ENCODE measurements around the gene ROBO3. TPM values are rescaled to one million over a fixed set of nuclear protein-coding genes. Genes with fewer than 3 reads are reported as not detected.
A peak's percentile ranks its signal among the peaks of the same experiment; 100 is the strongest.

The ROBO3 gene
- total RNA-seq, 1 donor, result 18.1 TPM

DNA sequence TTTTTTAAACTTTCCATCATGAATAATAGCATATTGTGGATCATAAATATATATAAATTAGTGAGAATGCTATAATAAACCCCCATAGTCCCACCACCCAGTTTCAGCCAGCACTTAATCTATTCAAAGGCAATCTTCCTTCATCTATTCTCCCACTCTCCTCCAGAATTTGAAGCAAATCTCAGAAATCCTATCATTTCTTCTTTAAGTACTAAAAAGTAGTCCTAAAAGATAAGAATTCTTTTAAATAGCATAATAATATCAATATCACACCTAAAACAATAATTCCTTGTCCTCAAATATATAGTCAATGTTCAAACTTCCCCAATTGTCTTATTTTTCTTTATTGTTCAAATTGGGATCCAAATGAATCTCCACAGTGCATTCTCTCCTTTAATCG is 24.6 kb upstream of the ROBO3 start:
- Histone ChIP-seq H3K27me3 (ENCODE audit: insufficient read depth, low read length) (peaks cover 81% of the 10 kb centered on the region), H3K4me1 (ENCODE audit: insufficient read depth, low read length) (peaks cover 4% of the 10 kb centered on the region), H3K4me3 (ENCODE audit: insufficient read depth, low read length) (no peak overlapping the region), H3K79me2 (ENCODE audit: insufficient read depth, low read length) (no peaks in the 10 kb centered on the region), H3K36me3 (ENCODE audit: insufficient read depth, low read length) (no peaks in the 10 kb centered on the region), H3K9me3 (ENCODE audit: low read depth, low read length) (peaks cover 2% of the 10 kb centered on the region), H4K20me1 (ENCODE audit: insufficient read depth, low read length) (no peaks in the 10 kb centered on the region), H2AFZ (ENCODE audit: low read length) (no peak overlapping the region), H3K4me2 (ENCODE audit: insufficient read depth, low read length) (no peak overlapping the region), H3K27ac (ENCODE audit: low read depth, low read length) (no peak overlapping the region)
- DNase-seq (ENCODE audit: insufficient read length, low spot score, missing footprints), result peak; percentile 54
- TF ChIP-seq, protein P1, sequence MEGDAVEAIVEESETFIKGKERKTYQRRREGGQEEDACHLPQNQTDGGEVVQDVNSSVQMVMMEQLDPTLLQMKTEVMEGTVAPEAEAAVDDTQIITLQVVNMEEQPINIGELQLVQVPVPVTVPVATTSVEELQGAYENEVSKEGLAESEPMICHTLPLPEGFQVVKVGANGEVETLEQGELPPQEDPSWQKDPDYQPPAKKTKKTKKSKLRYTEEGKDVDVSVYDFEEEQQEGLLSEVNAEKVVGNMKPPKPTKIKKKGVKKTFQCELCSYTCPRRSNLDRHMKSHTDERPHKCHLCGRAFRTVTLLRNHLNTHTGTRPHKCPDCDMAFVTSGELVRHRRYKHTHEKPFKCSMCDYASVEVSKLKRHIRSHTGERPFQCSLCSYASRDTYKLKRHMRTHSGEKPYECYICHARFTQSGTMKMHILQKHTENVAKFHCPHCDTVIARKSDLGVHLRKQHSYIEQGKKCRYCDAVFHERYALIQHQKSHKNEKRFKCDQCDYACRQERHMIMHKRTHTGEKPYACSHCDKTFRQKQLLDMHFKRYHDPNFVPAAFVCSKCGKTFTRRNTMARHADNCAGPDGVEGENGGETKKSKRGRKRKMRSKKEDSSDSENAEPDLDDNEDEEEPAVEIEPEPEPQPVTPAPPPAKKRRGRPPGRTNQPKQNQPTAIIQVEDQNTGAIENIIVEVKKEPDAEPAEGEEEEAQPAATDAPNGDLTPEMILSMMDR (IDR thresholded peaks at IDR 0.05; ENCODE audit: extremely low read depth, low read depth, low read length), result no peak

DNA sequence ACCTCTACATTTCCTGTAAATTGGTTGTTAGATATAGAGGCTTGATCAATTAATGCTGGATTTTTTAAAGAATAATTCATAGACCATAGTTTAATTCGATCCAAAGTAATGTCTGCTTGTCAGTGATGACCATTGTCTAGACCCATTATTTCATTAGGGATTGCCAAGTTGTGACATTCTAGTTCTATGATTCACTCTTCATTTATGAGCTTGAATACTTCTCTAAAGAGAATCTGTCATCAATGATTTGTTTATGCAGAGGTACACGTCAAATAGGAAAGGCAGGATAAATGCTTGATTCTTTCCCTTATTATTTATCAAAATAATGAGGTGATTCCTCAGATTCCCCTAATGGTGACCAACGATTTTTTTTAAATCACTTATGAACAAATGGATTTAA is 24.0 kb upstream of the ROBO3 start:
- Histone ChIP-seq H3K4me1 (ENCODE audit: insufficient read depth, low read length) (peaks cover 4% of the 10 kb centered on the region), H2AFZ (ENCODE audit: low read length) (no peak overlapping the region), H4K20me1 (ENCODE audit: insufficient read depth, low read length) (no peaks in the 10 kb centered on the region), H3K36me3 (ENCODE audit: insufficient read depth, low read length) (no peaks in the 10 kb centered on the region), H3K79me2 (ENCODE audit: insufficient read depth, low read length) (no peaks in the 10 kb centered on the region), H3K27me3 (ENCODE audit: insufficient read depth, low read length) (peaks cover 86% of the 10 kb centered on the region), H3K27ac (ENCODE audit: low read depth, low read length) (no peak overlapping the region), H3K4me2 (ENCODE audit: insufficient read depth, low read length) (no peak overlapping the region), H3K9me3 (ENCODE audit: low read depth, low read length) (peaks cover 2% of the 10 kb centered on the region), H3K4me3 (ENCODE audit: insufficient read depth, low read length) (no peak overlapping the region)
- TF ChIP-seq, protein P1 (IDR thresholded peaks at IDR 0.05; ENCODE audit: extremely low read depth, low read depth, low read length), result no peak
- no peak for DNase-seq (ENCODE audit: insufficient read length, low spot score, missing footprints)

GRCh38 chr11:124841840-124842239 is 23.4 kb upstream of the ROBO3 start:
- TF ChIP-seq, protein P1 (IDR thresholded peaks at IDR 0.05; ENCODE audit: extremely low read depth, low read depth, low read length), result no peak
- peaks cover 4% of the 10 kb centered on the region for H3K4me1 ChIP-seq (ENCODE audit: insufficient read depth, low read length)
- H3K4me2 ChIP-seq (ENCODE audit: insufficient read depth, low read length), result no peak overlapping the region
- DNase-seq (ENCODE audit: insufficient read length, low spot score, missing footprints), result peak; percentile 66
- peaks cover 2% of the 10 kb centered on the region for H3K9me3 ChIP-seq (ENCODE audit: low read depth, low read length)
- peaks cover 93% of the 10 kb centered on the region for H3K27me3 ChIP-seq (ENCODE audit: insufficient read depth, low read length)
- H2AFZ ChIP-seq (ENCODE audit: low read length), result no peak overlapping the region
- no peaks in the 10 kb centered on the region for H3K36me3 ChIP-seq (ENCODE audit: insufficient read depth, low read length)
- H3K79me2 ChIP-seq (ENCODE audit: insufficient read depth, low read length), result no peaks in the 10 kb centered on the region
- no peaks in the 10 kb centered on the region for H4K20me1 ChIP-seq (ENCODE audit: insufficient read depth, low read length)
- H3K4me3 ChIP-seq (ENCODE audit: insufficient read depth, low read length), result no peak overlapping the region
- H3K27ac ChIP-seq (ENCODE audit: low read depth, low read length), result no peak overlapping the region

DNA sequence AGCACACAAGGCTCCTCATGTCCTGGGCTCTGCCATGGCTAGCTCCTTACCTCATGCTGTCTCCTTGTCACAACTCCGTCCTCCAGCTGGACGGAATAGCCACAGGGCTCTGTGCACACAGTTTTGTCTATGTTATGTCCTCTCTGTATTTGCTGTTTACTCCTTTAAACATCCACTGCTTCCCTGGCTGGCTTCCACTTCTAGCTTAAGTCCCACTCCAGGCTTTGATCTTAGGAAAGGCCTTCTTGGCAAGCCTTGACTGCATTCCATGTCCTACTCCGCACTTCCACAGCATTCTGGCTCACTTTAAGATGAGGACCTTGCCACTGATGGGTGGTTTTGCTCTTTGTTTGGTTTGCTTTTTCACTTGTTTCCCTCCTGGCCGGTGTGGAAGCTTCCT is 22.9 kb upstream of the ROBO3 start:
- TF ChIP-seq, protein P1 (IDR thresholded peaks at IDR 0.05; ENCODE audit: extremely low read depth, low read depth, low read length), result no peak
- peaks cover 1% of the 10 kb centered on the region for H3K4me1 ChIP-seq (ENCODE audit: insufficient read depth, low read length)
- H3K36me3 ChIP-seq (ENCODE audit: insufficient read depth, low read length), result no peaks in the 10 kb centered on the region
- no peak overlapping the region for H2AFZ ChIP-seq (ENCODE audit: low read length)
- H4K20me1 ChIP-seq (ENCODE audit: insufficient read depth, low read length), result no peaks in the 10 kb centered on the region
- DNase-seq (ENCODE audit: insufficient read length, low spot score, missing footprints), result peak; percentile 43
- no peaks in the 10 kb centered on the region for H3K79me2 ChIP-seq (ENCODE audit: insufficient read depth, low read length)
- no peak overlapping the region for H3K4me3 ChIP-seq (ENCODE audit: insufficient read depth, low read length)
- peaks cover 96% of the 10 kb centered on the region for H3K27me3 ChIP-seq (ENCODE audit: insufficient read depth, low read length)
- H3K27ac ChIP-seq (ENCODE audit: low read depth, low read length), result no peak overlapping the region
- H3K9me3 ChIP-seq (ENCODE audit: low read depth, low read length), result peaks cover 2% of the 10 kb centered on the region
- no peak overlapping the region for H3K4me2 ChIP-seq (ENCODE audit: insufficient read depth, low read length)
